Chondrocyte (in vitro differentiated cells): ENCODE results near the gene LRRC7. TPM values are rescaled to one million over a fixed set of nuclear protein-coding genes. Genes with fewer than 3 reads are reported as not detected.

Experiments used
- DNase-seq: peaks from one replicate; pipeline ENCODE4 v3.0.0; 2021; ENCODE audit warnings: mixed read lengths, low spot score
- H3K27ac Mint-ChIP-seq: one replicate; pipeline ENCODE4 v1.8.0; 2021; ENCODE audit warnings: mild to moderate bottlenecking, moderate library complexity, mixed read lengths; ENCODE audit not compliant: unreplicated experiment
- H3K27me3 Mint-ChIP-seq: 2 replicates; pipeline ENCODE4 v1.8.0; 2021; ENCODE audit warnings: low read depth, mixed read lengths
- H3K36me3 Mint-ChIP-seq: 2 replicates; pipeline ENCODE4 v1.8.0; 2021; ENCODE audit warnings: low read depth, mixed read lengths
- H3K4me1 Mint-ChIP-seq: 2 replicates; pipeline ENCODE4 v1.8.0; 2021; ENCODE audit warnings: low read depth, mild to moderate bottlenecking, mixed read lengths
- H3K4me3 Mint-ChIP-seq: one replicate; pipeline ENCODE4 v1.8.0; 2021; ENCODE audit warnings: mild to moderate bottlenecking, moderate library complexity, mixed read lengths; ENCODE audit not compliant: unreplicated experiment
- H3K9me3 Mint-ChIP-seq: 2 replicates; pipeline ENCODE4 v1.8.0; 2021; ENCODE audit warnings: low read depth, mixed read lengths
- CTCF ChIP-seq: fragments of 200-600 bp; sonication (generic); IDR thresholded peaks from 2 replicates; pipeline ENCODE4 v1.5.0; 2021; ENCODE audit warnings: antibody characterized with exemption, mild to moderate bottlenecking, moderate library complexity
- total RNA-seq: library from RNA; stranded (reverse); gene quantifications from 3 replicates; pipeline ENCODE4 v1.2.1, GENCODE V29; 2021

LRRC7 gene
- total RNA-seq, 1 donor from 2014 or later, result not detected

GRCh38 chr1:70017770-70018169 lies 450.0 kb downstream of the LRRC7 start:
- H3K27ac Mint-ChIP-seq, result no peak overlapping the region
- H3K9me3 Mint-ChIP-seq, result no peaks in the 10 kb centered on the region
- no peak for DNase-seq
- peaks cover 3% of the 10 kb centered on the region for H3K27me3 Mint-ChIP-seq
- no peaks in the 10 kb centered on the region for H3K36me3 Mint-ChIP-seq
- H3K4me3 Mint-ChIP-seq, result no peak overlapping the region
- peaks cover 4% of the 10 kb centered on the region for H3K4me1 Mint-ChIP-seq
- no peak for TF ChIP-seq CTCF

GRCh38 chr1:70024272-70024671 lies 456.6 kb downstream of the LRRC7 start:
- peaks cover 4% of the 10 kb centered on the region for H3K4me1 Mint-ChIP-seq
- H3K27ac Mint-ChIP-seq, result no peak overlapping the region
- H3K9me3 Mint-ChIP-seq, result no peaks in the 10 kb centered on the region
- no peak for TF ChIP-seq CTCF
- DNase-seq, result no peak
- no peaks in the 10 kb centered on the region for H3K36me3 Mint-ChIP-seq
- no peak overlapping the region for H3K4me3 Mint-ChIP-seq
- H3K27me3 Mint-ChIP-seq, result peaks cover 4% of the 10 kb centered on the region

- H3K27ac Mint-ChIP-seq, result no peak overlapping the region
- no peaks in the 10 kb centered on the region for H3K36me3 Mint-ChIP-seq
- no peak overlapping the region for H3K4me3 Mint-ChIP-seq
- DNase-seq, result no peak
- no peak for TF ChIP-seq CTCF
- peaks cover 5% of the 10 kb centered on the region for H3K27me3 Mint-ChIP-seq
- H3K9me3 Mint-ChIP-seq, result no peaks in the 10 kb centered on the region
- peaks cover 4% of the 10 kb centered on the region for H3K4me1 Mint-ChIP-seq
Observed at GRCh38 chr1:70025052-70025451, 457.3 kb downstream of the LRRC7 start.

- H3K4me3 Mint-ChIP-seq, result no peak overlapping the region
- no peaks in the 10 kb centered on the region for H3K36me3 Mint-ChIP-seq
- H3K9me3 Mint-ChIP-seq, result no peaks in the 10 kb centered on the region
- TF ChIP-seq CTCF, result no peak
- no peak overlapping the region for H3K27ac Mint-ChIP-seq
- DNase-seq, result no peak
- H3K4me1 Mint-ChIP-seq, result peaks cover 4% of the 10 kb centered on the region
- H3K27me3 Mint-ChIP-seq, result peaks cover 6% of the 10 kb centered on the region
Observed at GRCh38 chr1:70025846-70026245, 458.1 kb downstream of the LRRC7 start.

- TF ChIP-seq CTCF, result no peak
- Mint-ChIP-seq H3K4me3 (no peak overlapping the region), H3K4me1 (peaks cover 10% of the 10 kb centered on the region), H3K36me3 (no peaks in the 10 kb centered on the region), H3K9me3 (peaks cover 4% of the 10 kb centered on the region), H3K27ac (no peak overlapping the region), H3K27me3 (peaks cover 3% of the 10 kb centered on the region)
- DNase-seq, result no peak
Observed at GRCh38 chr1:70033266-70033873, 465.6 kb downstream of the LRRC7 start.
